CD4-positive, alpha-beta memory T cell (primary cell): ENCODE results near the gene ASB1. TPM values are rescaled to one million over a fixed set of nuclear protein-coding genes. Genes with fewer than 3 reads are reported as not detected.

Source experiments
- CTCF ChIA-PET: fragments of 350-600 bp; sonication (Branson Sonifier 250); formaldehyde crosslinking; loops from one replicate; lab custom pipeline; 2021; ENCODE audit warnings: inconsistent platforms; ENCODE audit not compliant: partially characterized antibody; lab: Charles Lee
- POLR2A ChIA-PET: fragments of 350-600 bp; sonication (Branson Sonifier 250); formaldehyde crosslinking; loops from one replicate; lab custom pipeline; 2021; ENCODE audit not compliant: partially characterized antibody; lab: Charles Lee
- DNase-seq, 5 donors: peaks; one replicate each; pipeline versions ENCODE4 v3.0.0 to v3.0.0-alpha.2; 2020 to 2022; ENCODE audit warnings: mixed read lengths in 1 of 5
- H3K27ac ChIP-seq: one replicate; pipeline ENCODE4 v1.7.0; 2013; ENCODE audit warnings: low read depth, low read length
- H3K27me3 ChIP-seq: 2 replicates; pipeline ENCODE4 v1.7.0; 2013; ENCODE audit warnings: mild to moderate bottlenecking, low read length, moderate library complexity; ENCODE audit not compliant: insufficient read depth
- H3K36me3 ChIP-seq: 2 replicates; pipeline ENCODE4 v1.7.0; 2013; ENCODE audit warnings: mild to moderate bottlenecking, low read length, moderate library complexity; ENCODE audit not compliant: insufficient read depth
- H3K4me1 ChIP-seq: 2 replicates; pipeline ENCODE4 v1.7.0; 2013; ENCODE audit warnings: mild to moderate bottlenecking, low read length, moderate library complexity; ENCODE audit not compliant: insufficient read depth
- H3K4me3 ChIP-seq, 2 donors: one replicate each; pipeline ENCODE4 v1.7.0; 2013; ENCODE audit warnings: low read length in 2 of 2, mild to moderate bottlenecking in 1 of 2
- H3K9me3 ChIP-seq, 2 donors: one replicate each; pipeline ENCODE4 v1.7.0; 2013; ENCODE audit warnings: low read length in 2 of 2, control low read depth in 1 of 2; ENCODE audit not compliant: control insufficient read depth in 1 of 2
- H3K27ac Mint-ChIP-seq, 7 donors: one replicate each; pipeline ENCODE4 v1.8.0; 2020 to 2021; ENCODE audit warnings: mixed read lengths in 7 of 7, mild to moderate bottlenecking in 6 of 7, inconsistent platforms in 3 of 7, moderate library complexity in 3 of 7
- H3K27me3 Mint-ChIP-seq, 2 donors: one replicate each; pipeline ENCODE4 v1.8.0; 2020 to 2021; ENCODE audit warnings: mixed read lengths in 2 of 2
- H3K36me3 Mint-ChIP-seq, 2 donors: one replicate each; pipeline ENCODE4 v1.8.0; 2020 to 2021; ENCODE audit warnings: mixed read lengths in 2 of 2, inconsistent platforms in 1 of 2, mild to moderate bottlenecking in 1 of 2
- H3K4me1 Mint-ChIP-seq, 4 donors: one replicate each; pipeline ENCODE4 v1.8.0; 2020 to 2021; ENCODE audit warnings: mixed read lengths in 4 of 4, mild to moderate bottlenecking in 1 of 4
- H3K4me3 Mint-ChIP-seq, 8 donors: one replicate each; pipeline ENCODE4 v1.8.0; 2020 to 2021; ENCODE audit warnings: mixed read lengths in 8 of 8, mild to moderate bottlenecking in 7 of 8, moderate library complexity in 6 of 8, inconsistent platforms in 3 of 8
- H3K9me3 Mint-ChIP-seq, 8 donors: one replicate each; pipeline ENCODE4 v1.8.0; 2020 to 2021; ENCODE audit warnings: mixed read lengths in 8 of 8, mild to moderate bottlenecking in 5 of 8, inconsistent platforms in 3 of 8, moderate library complexity in 1 of 8
- intact Hi-C: fragments of 100-400 bp; cut with micrococcal nuclease; formaldehyde crosslinking; loops from one replicate; pipeline ENCODE4 v1.15.1; 2023
- polyA plus RNA-seq, 2 donors: library from polyadenylated mRNA; unstranded; fragments of 300-500 nt; fragmentation: Illumina TruSeq; gene quantifications; one replicate each; pipeline ENCODE4 v1.2.3, GENCODE V29; 2021
- total RNA-seq, 2 experiments: library from RNA; stranded (reverse); gene quantifications; one replicate each; pipeline ENCODE4 v1.2.3, GENCODE V29; 2021

ASB1 gene
- total and polyA plus RNA-seq, 4 experiments from 2014 or later = 19.5 to 48.4 (median 34.5) TPM

- H3K9me3 ChIP-seq = peaks cover 0 to 5% of the 10 kb centered on the region in 2 donors
- no peak overlapping the region for H3K4me3 Mint-ChIP-seq
- peaks cover 0 to 12% of the 10 kb centered on the region in 2 donors for H3K36me3 Mint-ChIP-seq
- peaks cover 0 to 7% (median under 1%) of the 10 kb centered on the region in 4 donors for H3K4me1 Mint-ChIP-seq
- H3K27ac ChIP-seq = no peak overlapping the region
- H3K4me3 ChIP-seq = no peak overlapping the region
- H3K27me3 Mint-ChIP-seq = no peaks in the 10 kb centered on the region
- intact Hi-C loops = no loop called here
- no peaks in the 10 kb centered on the region for H3K27me3 ChIP-seq
- ChIA-PET POLR2A (no interaction called here), CTCF (no interaction called here)
- H3K9me3 Mint-ChIP-seq = peaks cover 0 to 12% (median 8%) of the 10 kb centered on the region in 8 donors
- H3K27ac Mint-ChIP-seq = no peak overlapping the region
- no peaks in the 10 kb centered on the region for H3K36me3 ChIP-seq
- no peak for DNase-seq
- peaks cover 11% of the 10 kb centered on the region for H3K4me1 ChIP-seq
These were observed 13.4 kb upstream of the ASB1 start for GRCh38 chr2:238413368-238413767.

GRCh38 chr2:238415036-238415764 lies 11.5 kb upstream of the ASB1 start:
- CTCF ChIA-PET = no interaction called here
- peaks cover 0 to 12% (median 8%) of the 10 kb centered on the region in 8 donors for H3K9me3 Mint-ChIP-seq
- H3K27me3 ChIP-seq = no peaks in the 10 kb centered on the region
- peaks cover 11% of the 10 kb centered on the region for H3K4me1 ChIP-seq
- no peak overlapping the region for H3K4me3 Mint-ChIP-seq
- peaks cover 0 to 12% of the 10 kb centered on the region in 2 donors for H3K36me3 Mint-ChIP-seq
- no peaks in the 10 kb centered on the region for H3K27me3 Mint-ChIP-seq
- no peak overlapping the region for H3K4me3 ChIP-seq
- H3K27ac ChIP-seq = no peak overlapping the region
- no peaks in the 10 kb centered on the region for H3K36me3 ChIP-seq
- H3K4me1 Mint-ChIP-seq = peaks cover 0 to 7% (median under 1%) of the 10 kb centered on the region in 4 donors
- peaks cover 0 to 5% of the 10 kb centered on the region in 2 donors for H3K9me3 ChIP-seq
- intact Hi-C loops = no loop called here
- peak in 1 of 5 donors; percentile 17 for DNase-seq
- POLR2A ChIA-PET = interaction anchor here (1.3 kb wide), 1 partner anchor 13 kb away, joined by 3 read pairs; no protein-coding TSS in a partner anchor
- peak overlapping the region in 3 of 7 donors; percentile 10 to 66 (median 29) for H3K27ac Mint-ChIP-seq

GRCh38 chr2:238415893-238416292 lies 10.8 kb upstream of the ASB1 start:
- H3K4me1 Mint-ChIP-seq = peaks cover 0 to 7% (median under 1%) of the 10 kb centered on the region in 4 donors
- intact Hi-C loops = no loop called here
- CTCF ChIA-PET = no interaction called here

GRCh38 chr2:238418196-238418998 lies 8.3 kb upstream of the ASB1 start:
- Mint-ChIP-seq H3K27ac (no peak overlapping the region), H3K27me3 (no peaks in the 10 kb centered on the region), H3K36me3 (peaks cover 0 to 12% of the 10 kb centered on the region in 2 donors), H3K9me3 (peaks cover 0 to 12% (median 8%) of the 10 kb centered on the region in 8 donors), H3K4me1 (peaks cover 0 to 7% (median under 1%) of the 10 kb centered on the region in 4 donors), H3K4me3 (no peak overlapping the region)
- Histone ChIP-seq H3K36me3 (no peaks in the 10 kb centered on the region), H3K27ac (no peak overlapping the region), H3K27me3 (no peaks in the 10 kb centered on the region), H3K4me1 (peaks cover 11% of the 10 kb centered on the region), H3K9me3 (peaks cover 0 to 5% of the 10 kb centered on the region in 2 donors), H3K4me3 (no peak overlapping the region)
- no peak for DNase-seq
- intact Hi-C loops = no loop called here
- CTCF ChIA-PET = no interaction called here
- POLR2A ChIA-PET = no interaction called here

More at GRCh38 chr2:238415893-238416292, 10.8 kb upstream of the ASB1 start:
- Mint-ChIP-seq H3K9me3 (peaks cover 0 to 12% (median 8%) of the 10 kb centered on the region in 8 donors), H3K4me3 (no peak overlapping the region), H3K27me3 (no peaks in the 10 kb centered on the region), H3K27ac (peak overlapping the region in 2 of 7 donors; percentile 24 to 43), H3K36me3 (peaks cover 0 to 12% of the 10 kb centered on the region in 2 donors)
- no peak overlapping the region for H3K4me3 ChIP-seq
- H3K9me3 ChIP-seq = peaks cover 0 to 5% of the 10 kb centered on the region in 2 donors
- DNase-seq = no peak
- no peaks in the 10 kb centered on the region for H3K36me3 ChIP-seq
- H3K27ac ChIP-seq = no peak overlapping the region
- POLR2A ChIA-PET = no interaction called here
- peaks cover 11% of the 10 kb centered on the region for H3K4me1 ChIP-seq
- no peaks in the 10 kb centered on the region for H3K27me3 ChIP-seq

GRCh38 chr2:238418999-238419546 lies 7.7 kb upstream of the ASB1 start:
- DNase-seq = no peak
- no peak overlapping the region for H3K4me3 ChIP-seq
- Mint-ChIP-seq H3K4me3 (no peak overlapping the region), H3K27ac (no peak overlapping the region), H3K4me1 (peaks cover 0 to 7% (median under 1%) of the 10 kb centered on the region in 4 donors), H3K36me3 (peaks cover 0 to 12% of the 10 kb centered on the region in 2 donors), H3K9me3 (peaks cover 0 to 12% (median 8%) of the 10 kb centered on the region in 8 donors), H3K27me3 (no peaks in the 10 kb centered on the region)
- H3K27me3 ChIP-seq = no peaks in the 10 kb centered on the region
- no peak overlapping the region for H3K27ac ChIP-seq
- intact Hi-C loops = no loop called here
- ChIA-PET CTCF (no interaction called here), POLR2A (no interaction called here)
- H3K9me3 ChIP-seq = peaks cover 0 to 5% of the 10 kb centered on the region in 2 donors
- peaks cover 11% of the 10 kb centered on the region for H3K4me1 ChIP-seq
- H3K36me3 ChIP-seq = no peaks in the 10 kb centered on the region

- Mint-ChIP-seq H3K27me3 (no peaks in the 10 kb centered on the region), H3K4me1 (peaks cover 0 to 5% (median under 1%) of the 10 kb centered on the region in 4 donors), H3K4me3 (no peak overlapping the region), H3K9me3 (peaks cover 0 to 13% (median 8%) of the 10 kb centered on the region in 8 donors), H3K27ac (peak overlapping the region in 1 of 7 donors; percentile 56), H3K36me3 (peaks cover 0 to 12% of the 10 kb centered on the region in 2 donors)
- intact Hi-C loops = loop anchor here (10.0 kb wide), 1 partner anchor 96 kb away; the partner anchor contains the start of gene TRAF3IP1
- Histone ChIP-seq H3K4me1 (peaks cover 4% of the 10 kb centered on the region), H3K27me3 (no peaks in the 10 kb centered on the region), H3K36me3 (no peaks in the 10 kb centered on the region), H3K4me3 (no peak overlapping the region), H3K9me3 (peaks cover 0 to 5% of the 10 kb centered on the region in 2 donors), H3K27ac (no peak overlapping the region)
- ChIA-PET CTCF (no interaction called here), POLR2A (no interaction called here)
- DNase-seq = no peak
These were observed 6.3 kb upstream of the ASB1 start for GRCh38 chr2:238420442-238420841.
